Measurements from ENCODE around the gene KRT75.
"Not testable (repeated sequence)": the region's sequence is repeated elsewhere in the genome, so short reads cannot be mapped to it uniquely, and the experiment has no call there.

Gene KRT75
- total RNA-seq, result 0 to 2.5 (median 0) reads per million in 17 experiments

- DNase-seq, result no peak
Measured at GRCh38 chr12:52434081-52434733, at the start of gene KRT75. TSS of gene KRT75 (minus strand) at chr12:52434371. CDS start at chr12:52434304, 67 bp downstream.

- no peak for DNase-seq
Measured at GRCh38 chr12:52480073-52480472, 45.9 kb upstream of the KRT75 start.

GRCh38 chr12:52477651-52478050, 43.5 kb upstream of the KRT75 start:
- DNase-seq, result no peak

GRCh38 chr12:52474212-52474611, 40.0 kb upstream of the KRT75 start:
- no peak for DNase-seq

- DNase-seq, result no peak
Measured at GRCh38 chr12:52473768-52474167, 39.6 kb upstream of the KRT75 start, which contains the start of gene KRT6C. TSS of gene KRT6C (minus strand) at chr12:52473805. CDS start at chr12:52473737, 68 bp downstream.

- no peak for DNase-seq
Measured at GRCh38 chr12:52469853-52470252, 35.7 kb upstream of the KRT75 start.

GRCh38 chr12:52464897-52465296, 30.7 kb upstream of the KRT75 start:
- DNase-seq, result no peak

DNA sequence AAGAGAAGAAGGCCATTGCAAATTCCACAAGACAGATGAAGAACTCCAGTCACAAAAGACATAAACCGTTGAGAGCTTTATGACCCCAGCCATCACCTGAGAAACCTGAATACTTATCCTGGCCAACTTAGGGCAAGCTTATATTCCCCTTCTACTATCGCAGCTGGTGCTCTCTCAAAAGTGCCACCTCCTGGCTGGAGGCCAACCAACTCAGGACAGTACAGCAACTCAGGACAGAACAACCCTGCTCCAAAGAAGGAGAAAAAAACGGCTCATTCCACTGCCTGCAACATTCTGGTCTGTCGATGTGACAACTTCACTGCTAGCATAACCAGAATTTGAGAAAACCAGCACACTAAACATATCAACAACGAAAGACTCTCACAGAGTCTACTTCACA, 27.5 kb upstream of the KRT75 start:
- no peak for DNase-seq

GRCh38 chr12:52458861-52459260, 24.7 kb upstream of the KRT75 start:
- no peak for DNase-seq

- peak in 3 of 4 experiments; percentile 13 to 61 (median 47) for DNase-seq
Measured at GRCh38 chr12:52455821-52456220, 21.6 kb upstream of the KRT75 start.

DNA sequence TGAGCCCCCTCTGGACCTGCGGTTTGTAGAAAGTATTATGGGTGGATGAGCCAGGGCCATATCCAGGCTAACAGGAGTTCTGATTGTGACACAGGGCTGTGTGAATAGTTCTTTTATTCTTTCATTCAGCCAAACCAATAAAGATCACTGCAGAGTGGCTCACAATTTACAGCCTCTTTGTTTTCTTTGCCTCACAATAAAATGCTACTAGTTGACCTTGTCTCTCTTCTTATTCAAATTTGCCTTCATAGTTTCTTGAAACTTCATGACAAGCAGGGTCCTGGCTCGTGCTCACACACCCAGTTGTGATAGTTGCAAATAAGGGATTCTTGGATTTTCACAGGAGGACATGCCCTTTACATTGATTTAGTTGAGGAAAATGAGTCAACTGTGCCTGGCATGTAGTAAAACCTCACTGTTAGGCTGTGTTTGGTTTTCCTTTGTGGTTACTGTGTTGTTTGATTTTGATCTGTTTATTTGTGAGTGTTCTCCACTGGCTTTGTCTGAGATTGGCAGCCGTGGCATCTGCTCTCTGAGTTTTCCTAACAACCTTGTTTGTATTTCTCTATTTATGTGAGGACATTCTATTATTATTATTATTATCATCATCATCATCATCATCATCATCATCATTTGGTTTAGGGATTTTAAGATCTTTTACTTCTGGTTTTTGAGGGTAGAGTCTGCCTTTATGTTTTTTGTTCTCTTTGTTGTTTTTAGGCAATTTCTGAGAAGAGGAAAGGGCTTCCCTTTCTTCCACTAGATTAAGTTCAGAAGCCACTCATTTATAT, 20.4 kb upstream of the KRT75 start:
- no peak for DNase-seq

GRCh38 chr12:52452101-52452500, 17.9 kb upstream of the KRT75 start, which contains the start of gene KRT6B:
TSS of gene KRT6B (minus strand) at chr12:52452146. CDS start at chr12:52452078, 68 bp downstream.
- DNase-seq, result no peak

GRCh38 chr12:52448228-52448627, 14.1 kb upstream of the KRT75 start:
- peak in 2 of 4 experiments; percentile 8 to 13 for DNase-seq

DNA sequence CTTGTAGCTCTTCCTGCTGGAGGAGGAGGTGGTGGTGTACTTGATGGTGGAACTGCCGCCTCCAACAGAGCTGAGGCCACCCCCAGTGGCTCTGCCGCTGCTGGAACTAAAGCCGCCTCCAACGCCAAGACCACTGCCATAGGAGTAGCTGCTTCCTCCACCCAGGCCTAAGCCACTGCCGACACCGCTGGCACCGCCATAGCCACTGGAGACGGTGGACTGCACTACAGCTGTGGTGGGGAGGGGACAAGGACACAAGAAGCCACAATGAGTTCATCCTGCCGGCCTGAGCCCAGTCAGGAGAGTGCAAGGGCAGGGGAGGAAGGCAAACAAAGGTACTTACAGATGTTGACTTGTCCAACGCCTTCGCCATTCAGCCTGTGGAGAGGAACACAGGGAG, 13.0 kb upstream of the KRT75 start:
- not testable (repeated sequence) for DNase-seq

DNA sequence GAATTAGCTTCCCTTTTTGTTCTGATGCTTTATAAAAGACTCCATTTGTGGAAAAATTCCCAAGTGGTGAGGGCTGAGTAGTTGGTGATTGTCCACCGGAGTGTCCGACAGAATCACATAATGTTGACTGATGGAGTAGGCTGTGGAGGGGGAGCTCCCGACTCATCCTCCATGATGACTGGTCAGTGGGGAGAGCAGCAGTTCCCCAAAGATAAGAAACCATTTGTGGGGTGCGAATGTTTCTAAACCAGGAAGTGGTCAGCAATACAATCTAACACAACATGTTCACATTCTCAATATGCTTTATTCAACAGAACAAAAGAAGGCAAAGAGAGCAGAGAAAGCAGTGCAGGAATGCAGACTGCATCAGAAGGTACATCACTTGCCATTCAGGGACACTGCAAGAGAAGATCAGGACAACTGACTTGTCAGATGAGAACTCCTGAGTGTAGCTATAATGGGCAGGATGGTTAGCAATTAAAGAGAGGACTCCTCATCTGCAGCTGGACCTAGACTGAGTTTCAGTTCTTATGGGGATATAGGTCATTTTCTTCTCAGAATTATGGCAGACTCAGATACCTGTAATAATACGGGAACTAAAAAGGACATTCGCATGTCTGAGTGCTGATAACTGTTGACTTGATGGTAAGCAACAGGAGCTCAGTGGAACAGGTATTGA, 12.3 kb upstream of the KRT75 start:
- DNase-seq, result no peak

DNA sequence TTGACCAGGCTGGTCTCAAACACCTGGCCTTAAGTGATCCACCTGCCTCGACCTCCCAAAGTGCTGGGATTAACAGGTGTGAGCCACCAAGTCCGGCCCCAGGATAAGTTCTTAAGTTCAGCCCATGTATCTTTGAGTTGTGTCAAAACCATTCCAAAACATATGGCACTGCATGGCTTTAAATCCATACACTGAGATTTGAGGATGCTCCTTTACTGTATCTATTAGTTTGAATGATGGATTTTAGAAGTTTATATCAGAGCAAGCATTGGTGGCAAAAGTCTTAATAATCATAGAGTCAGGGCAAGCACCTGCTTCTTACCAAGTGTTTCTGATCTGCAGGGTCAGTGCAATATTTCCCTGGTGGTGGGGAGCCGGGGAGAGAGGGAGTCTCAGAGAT, 11.7 kb upstream of the KRT75 start:
- DNase-seq, result no peak

DNA sequence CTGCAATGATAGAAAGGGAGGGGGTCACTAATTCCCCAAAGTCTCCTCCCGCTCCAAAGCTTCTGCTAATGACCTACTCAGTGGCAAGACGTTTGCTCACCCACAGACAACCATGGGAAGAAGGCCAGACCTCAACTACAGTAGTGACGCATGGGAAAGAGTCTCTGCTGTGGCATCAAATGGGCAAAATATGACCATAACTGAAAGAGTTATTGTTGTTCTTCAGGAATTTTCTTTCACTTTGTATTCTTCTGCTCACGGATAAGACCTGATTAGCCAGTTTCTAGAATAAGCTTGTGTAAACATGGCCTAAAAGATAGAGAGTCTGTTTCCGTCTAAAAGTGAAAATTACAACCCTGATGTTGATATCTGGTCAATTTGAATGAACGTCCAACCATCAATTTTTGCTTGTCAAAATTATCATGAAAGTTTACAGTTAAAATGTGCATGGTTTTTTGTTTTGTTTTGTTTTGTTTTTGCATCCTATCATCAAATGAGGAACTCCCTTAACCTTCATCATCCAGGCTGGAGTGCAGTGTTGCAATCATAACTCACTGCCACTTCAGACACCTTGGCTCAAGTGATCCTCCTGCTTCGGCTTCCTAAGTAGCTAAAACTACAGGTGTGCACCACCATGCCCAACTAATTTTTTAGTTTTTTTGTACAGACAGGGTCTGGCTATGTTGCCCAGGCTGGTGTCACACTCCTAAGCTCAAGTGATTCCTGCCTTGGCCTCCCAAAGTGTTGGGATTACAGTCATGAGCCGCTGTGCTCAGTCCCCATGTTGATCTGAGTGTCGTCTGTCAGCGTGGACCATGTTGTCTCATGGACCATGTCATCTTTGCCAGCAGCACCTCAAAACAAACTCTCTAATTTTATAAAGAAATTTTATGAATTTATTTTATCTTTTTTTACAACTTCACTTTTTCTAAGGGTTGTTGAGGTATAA, 10.8 kb upstream of the KRT75 start:
- DNase-seq, result no peak

DNA sequence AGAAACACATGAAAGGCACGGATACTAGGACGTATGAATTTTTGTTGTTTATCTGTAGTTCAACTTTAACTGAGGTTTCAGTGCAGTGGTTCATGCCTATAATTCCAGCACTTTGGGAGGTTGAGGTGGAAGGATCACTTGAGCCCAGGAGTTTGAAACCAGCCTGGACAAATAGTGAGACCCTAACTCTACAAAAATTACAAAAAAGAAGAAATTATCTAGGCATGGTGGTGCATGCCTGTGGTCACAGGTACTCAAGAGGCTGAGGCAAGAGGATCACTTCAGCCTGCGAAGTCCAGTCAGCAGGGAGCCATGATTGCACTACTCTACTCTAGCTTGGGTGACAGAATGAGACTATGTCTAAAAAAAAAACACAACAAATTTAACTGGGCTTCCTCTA, 9.8 kb upstream of the KRT75 start:
- no peak for DNase-seq

- DNase-seq, result no peak
Measured at GRCh38 chr12:52442600-52443061, 8.5 kb upstream of the KRT75 start.

DNA sequence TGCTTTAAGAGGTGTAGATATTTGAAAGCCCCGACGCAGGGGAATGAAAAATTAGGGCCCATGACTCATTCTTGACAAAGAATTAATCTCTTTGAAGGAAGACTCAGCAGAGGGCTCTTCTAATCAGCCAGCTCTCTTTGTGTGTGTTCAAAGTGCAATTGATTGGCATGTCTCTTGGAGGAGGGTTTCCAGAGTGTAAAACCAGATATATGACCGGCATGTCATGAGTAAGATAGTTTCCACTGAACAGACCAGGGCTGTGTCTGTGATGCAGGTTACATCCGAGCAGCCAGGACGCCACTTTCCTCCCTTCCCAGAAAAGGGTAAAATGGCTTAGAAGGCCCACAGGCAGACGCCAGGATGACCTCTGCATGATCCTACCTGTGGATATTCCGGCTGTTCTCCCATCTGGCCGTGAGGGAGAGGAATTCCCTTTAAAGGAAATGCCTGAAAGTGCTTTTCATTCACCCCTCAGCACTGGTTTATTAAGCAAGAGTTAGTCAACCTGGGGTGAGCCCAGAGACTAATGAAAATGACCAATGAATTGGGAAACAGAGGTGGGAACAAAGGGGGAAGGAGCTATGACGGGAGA, 7.2 kb upstream of the KRT75 start:
- no peak for DNase-seq

- no peak for DNase-seq
Measured at GRCh38 chr12:52440821-52441319, 6.7 kb upstream of the KRT75 start.

All from suppressor macrophage (primary cell).